Activated T-helper 1 cell treated with anti-CD3 and anti-CD28 coated beads, Interleukin-2, amount 50 U/mL, for 16 hours (primary cell): ENCODE measurements around the gene NR2F1-AS1.

Experiments
- DNase-seq, 2 donors: peaks; one replicate each; pipeline ENCODE4 v3.0.0-alpha.2; 2020; ENCODE audit warnings: low read depth in 1 of 2, low spot score in 1 of 2

The NR2F1-AS1 gene

GRCh38 chr5:93580927-93581445, at the start of gene NR2F1-AS1:
TSS of gene NR2F1-AS1 (minus strand) at chr5:93581219.
- DNase-seq, result no peak

DNA sequence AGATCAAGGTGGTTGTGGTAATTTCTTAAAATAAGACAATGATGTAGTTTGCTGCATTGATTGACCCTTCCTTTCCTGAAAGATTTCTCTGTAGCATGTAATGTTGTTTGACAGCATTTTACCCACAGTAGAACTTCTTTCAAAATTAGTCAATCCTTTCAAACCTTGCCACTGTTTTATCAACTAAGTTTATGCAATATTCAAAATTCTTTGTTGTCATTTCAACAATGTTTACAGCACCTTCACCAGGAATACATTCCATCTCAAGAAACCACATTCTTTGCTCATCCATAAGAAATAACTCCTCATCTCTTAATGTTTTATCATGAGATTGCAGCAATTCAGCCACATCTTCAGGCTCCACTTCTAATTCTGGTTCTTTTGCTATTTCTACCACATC, 45.8 kb upstream of the NR2F1-AS1 start:
- DNase-seq, result no peak

DNA sequence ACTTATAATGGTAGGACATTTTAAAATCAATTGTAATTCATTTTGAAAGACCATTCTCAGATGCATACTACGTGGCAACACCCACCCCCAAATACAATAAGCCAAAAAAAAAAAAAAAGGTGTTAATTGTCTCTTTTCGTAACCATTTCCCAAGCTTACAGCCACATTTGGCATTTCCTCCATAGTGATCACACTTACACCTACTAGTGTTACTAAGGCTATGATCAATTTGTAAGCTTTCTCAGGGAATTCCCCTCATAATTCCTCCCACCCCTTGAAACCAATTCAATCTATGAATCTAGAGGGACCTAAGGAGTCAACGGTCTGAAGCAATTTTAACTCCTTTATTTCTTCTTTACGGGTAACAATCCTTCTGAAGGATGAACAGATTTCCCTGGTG, 42.1 kb upstream of the NR2F1-AS1 start:
- DNase-seq, result no peak

- peak in 1 of 2 donors; percentile 15 for DNase-seq
Observed at GRCh38 chr5:93622240-93622885, 41.3 kb upstream of the NR2F1-AS1 start.

DNA sequence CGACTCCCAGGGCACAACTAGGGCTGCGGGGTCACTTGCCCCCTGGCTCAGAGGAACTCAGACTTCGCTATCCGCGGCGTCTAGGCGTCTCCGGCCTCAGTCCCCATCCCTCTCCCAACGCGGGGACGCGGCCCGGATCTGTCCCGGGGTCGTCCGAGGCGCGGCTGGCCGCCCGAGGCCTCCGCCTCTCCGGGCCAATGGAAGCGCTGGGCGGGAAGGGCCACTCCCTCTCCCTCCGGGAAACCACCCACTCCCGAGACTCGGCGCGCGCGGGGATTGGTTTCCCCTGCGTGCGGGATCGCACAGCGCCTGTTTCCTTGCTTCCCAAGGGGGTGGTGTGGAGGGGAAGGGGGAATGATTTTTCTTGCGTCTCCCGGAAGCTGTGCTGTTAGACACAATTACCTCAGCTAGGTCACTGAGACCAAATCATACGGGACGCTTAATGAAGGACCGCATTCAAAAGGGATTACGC, 40.3 kb upstream of the NR2F1-AS1 start:
- no peak for DNase-seq

DNA sequence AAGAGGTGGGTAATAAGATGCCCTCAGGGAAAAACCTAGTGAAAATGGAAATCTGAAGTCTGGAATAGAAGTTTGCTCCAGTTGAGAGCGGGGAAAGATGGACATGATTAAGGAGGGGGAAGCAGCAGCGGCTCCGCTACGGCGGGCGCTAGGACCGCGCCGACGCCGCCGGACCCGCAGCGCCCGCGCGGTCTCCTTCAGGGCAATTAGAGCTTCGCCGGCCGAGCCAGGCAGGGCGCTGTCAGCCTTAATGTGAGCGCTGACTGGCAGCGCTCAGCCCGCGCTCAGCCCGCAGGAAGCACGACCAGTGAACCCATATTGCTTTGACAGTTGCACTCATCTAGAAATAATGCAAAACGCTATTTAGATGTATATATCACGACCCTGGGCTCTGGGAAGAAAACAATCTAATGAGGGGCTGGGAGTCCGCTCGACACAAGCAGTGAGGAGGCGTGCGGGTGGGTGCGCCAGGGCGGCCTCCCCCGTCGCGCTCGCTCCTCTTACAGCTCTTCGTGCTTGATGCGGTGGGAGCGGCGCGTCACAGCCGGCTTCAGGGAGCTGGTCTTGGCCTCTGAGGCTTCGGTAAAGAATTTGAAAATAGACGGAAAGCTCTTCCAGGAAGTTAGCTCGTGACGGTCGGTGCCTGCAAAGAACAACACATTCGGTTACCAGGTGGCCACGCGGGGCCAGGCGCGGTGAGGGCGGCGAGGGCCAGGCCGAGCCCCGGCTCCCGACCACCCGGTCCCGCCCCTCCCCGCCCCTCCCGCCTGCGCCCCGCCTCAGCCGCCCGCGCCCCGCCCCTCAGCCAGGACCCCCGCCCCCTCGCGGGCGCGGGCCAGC, 39.7 kb upstream of the NR2F1-AS1 start:
- peak in 1 of 2 donors; percentile 17 for DNase-seq

DNA sequence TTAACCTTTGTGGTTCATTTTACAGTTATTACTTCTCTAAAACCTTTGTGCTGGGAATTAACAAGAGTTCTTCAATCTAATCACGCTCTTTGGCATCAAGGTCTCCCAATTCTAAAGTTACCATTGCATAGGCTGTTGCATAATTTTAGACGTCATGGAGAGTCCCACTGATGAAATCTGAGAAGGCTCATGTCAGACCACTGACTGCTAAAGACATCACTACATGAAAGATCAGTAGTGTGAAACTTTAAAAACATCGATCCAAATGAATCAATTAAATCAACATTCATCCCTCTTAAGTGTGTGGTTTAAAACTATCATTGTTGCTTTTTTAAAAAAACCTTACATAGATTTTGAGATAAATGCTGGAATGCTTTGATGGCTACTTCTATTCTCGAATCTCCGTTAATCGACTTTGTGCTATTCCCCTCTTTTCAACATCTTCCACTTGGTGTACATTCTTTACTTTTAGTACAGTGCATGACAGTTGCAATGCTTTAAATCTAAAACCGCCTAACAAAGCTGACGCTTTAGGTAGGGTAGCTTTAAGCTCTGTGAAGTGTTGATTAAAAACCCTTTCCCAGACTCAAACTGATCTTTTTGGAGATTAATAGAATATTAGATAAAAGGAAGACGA, 35.6 kb upstream of the NR2F1-AS1 start:
- DNase-seq, result no peak

- DNase-seq, result no peak
Observed at GRCh38 chr5:93612855-93613243, 31.8 kb upstream of the NR2F1-AS1 start.

GRCh38 chr5:93611976-93612854, 31.2 kb upstream of the NR2F1-AS1 start:
- DNase-seq, result no peak

- DNase-seq, result no peak
Observed at GRCh38 chr5:93611273-93611975, 30.4 kb upstream of the NR2F1-AS1 start.

- no peak for DNase-seq
Observed at GRCh38 chr5:93610581-93611272, 29.7 kb upstream of the NR2F1-AS1 start.

DNA sequence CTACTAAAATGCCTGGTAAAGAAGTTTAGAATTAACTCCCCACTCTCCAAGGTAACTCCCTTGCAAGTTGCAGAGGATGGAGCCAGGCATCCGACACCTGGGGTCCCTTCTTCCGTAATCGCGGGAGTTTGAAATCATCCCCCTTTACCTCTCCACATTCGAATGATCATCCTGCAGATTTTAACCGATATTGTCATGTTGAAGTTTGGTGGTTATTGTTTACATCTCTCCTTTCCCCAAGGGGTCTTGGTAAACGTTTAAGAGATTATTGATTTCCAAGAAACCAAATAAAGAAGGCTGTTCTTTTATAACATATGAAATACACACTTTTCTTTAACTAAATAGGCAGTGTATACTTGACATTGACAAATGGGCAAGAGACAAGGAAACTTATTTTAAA, 28.7 kb upstream of the NR2F1-AS1 start:
- no peak for DNase-seq

- DNase-seq, result no peak
Observed at GRCh38 chr5:93608855-93609254, 27.8 kb upstream of the NR2F1-AS1 start.

GRCh38 chr5:93607367-93608258, 26.6 kb upstream of the NR2F1-AS1 start:
- no peak for DNase-seq

GRCh38 chr5:93606382-93606752, 25.3 kb upstream of the NR2F1-AS1 start:
- DNase-seq, result no peak

DNA sequence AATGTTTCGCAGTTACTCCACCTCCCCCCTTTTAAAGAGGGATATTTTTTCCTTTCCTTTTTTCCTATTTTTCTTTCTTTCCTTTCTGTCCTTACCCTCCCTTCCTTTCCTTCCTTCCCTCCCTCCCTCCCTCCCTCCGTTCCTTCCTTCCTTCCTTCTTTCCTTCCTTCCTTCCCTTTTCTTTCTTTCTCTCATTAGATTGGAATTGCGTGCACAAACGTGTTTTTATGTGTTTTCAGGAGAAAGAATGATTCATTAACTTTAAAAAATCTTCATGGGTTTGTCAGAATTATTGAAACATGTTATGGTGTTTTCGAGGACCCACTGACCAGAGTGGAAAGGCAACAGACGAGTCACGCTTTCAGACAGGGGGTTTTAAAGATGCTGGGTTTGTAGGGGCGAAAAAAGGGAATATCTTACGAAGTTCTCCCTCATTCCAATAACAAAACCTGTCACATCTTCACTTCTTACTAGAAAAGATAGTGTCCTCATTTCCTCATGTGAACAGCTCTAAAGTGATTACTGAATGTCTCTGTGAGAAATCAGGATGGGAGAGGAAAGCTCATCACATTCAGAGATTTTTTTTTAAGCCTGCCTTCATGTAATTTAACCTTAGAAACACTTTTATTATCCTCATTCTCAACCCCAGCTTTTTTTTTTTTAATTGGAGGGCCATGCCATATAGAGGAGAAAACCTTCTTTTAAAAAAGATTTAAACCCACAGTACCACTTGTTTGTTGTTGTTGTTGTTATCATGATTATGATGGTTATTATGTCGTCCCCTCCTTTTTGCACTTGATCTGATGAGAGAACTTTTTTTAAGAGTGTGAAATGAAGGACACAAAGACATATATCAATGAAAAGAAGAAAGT, 23.9 kb upstream of the NR2F1-AS1 start:
- DNase-seq, result no peak

GRCh38 chr5:93603793-93604643, 23.0 kb upstream of the NR2F1-AS1 start:
- no peak for DNase-seq
